Activated CD4-positive, alpha-beta T cell treated with anti-CD3 and anti-CD28 coated beads, Interleukin-2, amount 10 ng/mL, durations not matched to agents 24 days and 14 days (primary cell): ENCODE results near the gene SLC8B1. TPM values are rescaled to one million over a fixed set of nuclear protein-coding genes. Genes with fewer than 3 reads are reported as not detected.
A peak's percentile ranks its signal among the peaks of the same experiment; 100 is the strongest.
"Not testable (repeated sequence)": the region's sequence is repeated elsewhere in the genome, so short reads cannot be mapped to it uniquely, and the experiment has no call there.

Experiments used
- DNase-seq: peaks from one replicate; pipeline ENCODE4 v3.0.0; 2022
- H3K27ac Mint-ChIP-seq: one replicate; pipeline ENCODE4 v1.8.0; 2022; ENCODE audit warnings: mild to moderate bottlenecking, mixed read lengths
- H3K27me3 Mint-ChIP-seq: one replicate; pipeline ENCODE4 v1.8.0; 2022; ENCODE audit warnings: mixed read lengths
- H3K36me3 Mint-ChIP-seq: one replicate; pipeline ENCODE4 v1.8.0; 2022; ENCODE audit warnings: low read depth, mild to moderate bottlenecking, mixed read lengths
- H3K4me1 Mint-ChIP-seq: one replicate; pipeline ENCODE4 v1.8.0; 2021; ENCODE audit warnings: mixed read lengths
- H3K4me3 Mint-ChIP-seq: one replicate; pipeline ENCODE4 v1.8.0; 2022; ENCODE audit warnings: mild to moderate bottlenecking, moderate library complexity, mixed read lengths
- H3K9me3 Mint-ChIP-seq: one replicate; pipeline ENCODE4 v1.8.0; 2021; ENCODE audit warnings: mixed read lengths
- intact Hi-C: fragments of 100-400 bp; cut with micrococcal nuclease; formaldehyde crosslinking; loops from one replicate; pipeline ENCODE4 v1.15.1; 2023
- total RNA-seq: library from RNA; stranded (reverse); gene quantifications from 2 replicates; pipeline ENCODE4 v1.2.3, GENCODE V29; 2022

The SLC8B1 gene
- total RNA-seq, 1 donor from 2014 or later, result 19.5 TPM

GRCh38 chr12:113365639-113366395, 30.9 kb upstream of the SLC8B1 start:
- H3K27ac Mint-ChIP-seq, result no peak overlapping the region
- DNase-seq, result no peak
- H3K36me3 Mint-ChIP-seq, result peaks cover 3% of the 10 kb centered on the region
- H3K27me3 Mint-ChIP-seq, result no peaks in the 10 kb centered on the region
- H3K9me3 Mint-ChIP-seq, result no peaks in the 10 kb centered on the region
- no peak overlapping the region for H3K4me3 Mint-ChIP-seq
- H3K4me1 Mint-ChIP-seq, result peaks cover 5% of the 10 kb centered on the region
- intact Hi-C loops, result no loop called here

GRCh38 chr12:113364698-113365097, 29.8 kb upstream of the SLC8B1 start:
- H3K27me3 Mint-ChIP-seq, result no peaks in the 10 kb centered on the region
- intact Hi-C loops, result no loop called here
- no peak for DNase-seq
- H3K36me3 Mint-ChIP-seq, result peaks cover 3% of the 10 kb centered on the region
- no peak overlapping the region for H3K4me3 Mint-ChIP-seq
- peaks cover 7% of the 10 kb centered on the region for H3K4me1 Mint-ChIP-seq
- no peak overlapping the region for H3K27ac Mint-ChIP-seq
- no peaks in the 10 kb centered on the region for H3K9me3 Mint-ChIP-seq

GRCh38 chr12:113361574-113362370, 26.9 kb upstream of the SLC8B1 start:
- Mint-ChIP-seq H3K27ac (no peak overlapping the region), H3K4me3 (no peak overlapping the region), H3K36me3 (peaks cover 3% of the 10 kb centered on the region), H3K27me3 (no peaks in the 10 kb centered on the region), H3K4me1 (peaks cover 16% of the 10 kb centered on the region), H3K9me3 (no peaks in the 10 kb centered on the region)
- DNase-seq, result no peak
- intact Hi-C loops, result no loop called here

GRCh38 chr12:113359939-113360748, 25.2 kb upstream of the SLC8B1 start:
- Mint-ChIP-seq H3K4me3 (peak overlapping the region; percentile 29), H3K27me3 (no peaks in the 10 kb centered on the region), H3K36me3 (no peaks in the 10 kb centered on the region), H3K27ac (no peak overlapping the region), H3K4me1 (peaks cover 16% of the 10 kb centered on the region), H3K9me3 (no peaks in the 10 kb centered on the region)
- DNase-seq, result no peak
- intact Hi-C loops, result loop anchor here (5.0 kb wide), 1 partner anchor 138 kb away; the partner anchor contains the start of gene TPCN1

- H3K4me1 Mint-ChIP-seq, result peaks cover 16% of the 10 kb centered on the region
- intact Hi-C loops, result loop anchor here (5.0 kb wide), 1 partner anchor 137 kb away; the partner anchor contains the start of gene TPCN1
- H3K36me3 Mint-ChIP-seq, result no peaks in the 10 kb centered on the region
- peak; percentile 61 for DNase-seq
- H3K4me3 Mint-ChIP-seq, result peak overlapping the region; percentile 89
- H3K27me3 Mint-ChIP-seq, result no peaks in the 10 kb centered on the region
- H3K9me3 Mint-ChIP-seq, result no peaks in the 10 kb centered on the region
- H3K27ac Mint-ChIP-seq, result peak overlapping the region; percentile 30
These were observed 24.4 kb upstream of the SLC8B1 start for GRCh38 chr12:113359133-113359938.

GRCh38 chr12:113358381-113359132, 23.6 kb upstream of the SLC8B1 start, which contains the start of gene PLBD2:
TSS of gene PLBD2 (plus strand) at chr12:113358587. CDS start at chr12:113358601, 14 bp downstream.
- peak within 1 kb of the TSS; percentile 89 for H3K4me3 Mint-ChIP-seq
- H3K9me3 Mint-ChIP-seq, result no peaks in the 10 kb centered on the region
- intact Hi-C loops, result loop anchor here (1.0 to 5.0 kb wide), 3 partner anchors 23 to 173 kb away; partner anchors contain the start of genes DDX54, RITA1, SLC8B1 and TPCN1
- H3K27ac Mint-ChIP-seq, result peak within 1 kb of the TSS; percentile 76
- H3K27me3 Mint-ChIP-seq, result peaks cover 3% of the 10 kb centered on the region
- H3K4me1 Mint-ChIP-seq, result peaks cover 16% of the 10 kb centered on the region
- no peaks in the 10 kb centered on the region for H3K36me3 Mint-ChIP-seq
- peak; percentile 97 for DNase-seq

- H3K4me1 Mint-ChIP-seq, intact Hi-C loops, H3K36me3 Mint-ChIP-seq, H3K9me3 Mint-ChIP-seq, DNase-seq, H3K27ac Mint-ChIP-seq, H3K4me3 Mint-ChIP-seq: not testable (repeated sequence)
- H3K27me3 Mint-ChIP-seq, result peaks cover 13% of the 10 kb centered on the region
These were observed 19.3 kb upstream of the SLC8B1 start for GRCh38 chr12:113354192-113354591.

- H3K27ac Mint-ChIP-seq, result no peak overlapping the region
- H3K27me3 Mint-ChIP-seq, result peaks cover 18% of the 10 kb centered on the region
- intact Hi-C loops, result no loop called here
- no peaks in the 10 kb centered on the region for H3K9me3 Mint-ChIP-seq
- peaks cover 2% of the 10 kb centered on the region for H3K4me1 Mint-ChIP-seq
- no peak for DNase-seq
- H3K36me3 Mint-ChIP-seq, result no peaks in the 10 kb centered on the region
- H3K4me3 Mint-ChIP-seq, result no peak overlapping the region
These were observed 16.2 kb upstream of the SLC8B1 start for GRCh38 chr12:113351089-113351488.

- no peak for DNase-seq
- peaks cover 2% of the 10 kb centered on the region for H3K4me1 Mint-ChIP-seq
- intact Hi-C loops, result no loop called here
- peaks cover 18% of the 10 kb centered on the region for H3K27me3 Mint-ChIP-seq
- H3K27ac Mint-ChIP-seq, result no peak overlapping the region
- H3K36me3 Mint-ChIP-seq, result no peaks in the 10 kb centered on the region
- H3K4me3 Mint-ChIP-seq, result no peak overlapping the region
- no peaks in the 10 kb centered on the region for H3K9me3 Mint-ChIP-seq
These were observed 14.1 kb upstream of the SLC8B1 start for GRCh38 chr12:113348849-113349536.

GRCh38 chr12:113347892-113348291, 13.0 kb upstream of the SLC8B1 start:
- DNase-seq, result no peak
- Mint-ChIP-seq H3K27ac (no peak overlapping the region), H3K4me1 (peaks cover 2% of the 10 kb centered on the region), H3K27me3 (peaks cover 14% of the 10 kb centered on the region), H3K36me3 (no peaks in the 10 kb centered on the region), H3K4me3 (no peak overlapping the region), H3K9me3 (no peaks in the 10 kb centered on the region)
- intact Hi-C loops, result no loop called here

GRCh38 chr12:113347107-113347506, 12.2 kb upstream of the SLC8B1 start:
- no peak overlapping the region for H3K27ac Mint-ChIP-seq
- H3K27me3 Mint-ChIP-seq, result peaks cover 12% of the 10 kb centered on the region
- no peak for DNase-seq
- intact Hi-C loops, result no loop called here
- H3K4me1 Mint-ChIP-seq, result peaks cover 2% of the 10 kb centered on the region
- no peaks in the 10 kb centered on the region for H3K36me3 Mint-ChIP-seq
- H3K9me3 Mint-ChIP-seq, result no peaks in the 10 kb centered on the region
- no peak overlapping the region for H3K4me3 Mint-ChIP-seq

GRCh38 chr12:113346353-113346752, 11.4 kb upstream of the SLC8B1 start:
- Mint-ChIP-seq H3K36me3 (no peaks in the 10 kb centered on the region), H3K4me3 (no peak overlapping the region)

More at GRCh38 chr12:113346353-113346752, 11.4 kb upstream of the SLC8B1 start:
- DNase-seq, result no peak
- no peaks in the 10 kb centered on the region for H3K9me3 Mint-ChIP-seq
- no peak overlapping the region for H3K27ac Mint-ChIP-seq
- peaks cover 2% of the 10 kb centered on the region for H3K4me1 Mint-ChIP-seq
- intact Hi-C loops, result no loop called here
- H3K27me3 Mint-ChIP-seq, result peaks cover 9% of the 10 kb centered on the region
